Measurements from ENCODE around the gene MXD3.
"Not testable (repeated sequence)": the region's sequence is repeated elsewhere in the genome, so short reads cannot be mapped to it uniquely, and the experiment has no call there.

The MXD3 gene

DNA sequence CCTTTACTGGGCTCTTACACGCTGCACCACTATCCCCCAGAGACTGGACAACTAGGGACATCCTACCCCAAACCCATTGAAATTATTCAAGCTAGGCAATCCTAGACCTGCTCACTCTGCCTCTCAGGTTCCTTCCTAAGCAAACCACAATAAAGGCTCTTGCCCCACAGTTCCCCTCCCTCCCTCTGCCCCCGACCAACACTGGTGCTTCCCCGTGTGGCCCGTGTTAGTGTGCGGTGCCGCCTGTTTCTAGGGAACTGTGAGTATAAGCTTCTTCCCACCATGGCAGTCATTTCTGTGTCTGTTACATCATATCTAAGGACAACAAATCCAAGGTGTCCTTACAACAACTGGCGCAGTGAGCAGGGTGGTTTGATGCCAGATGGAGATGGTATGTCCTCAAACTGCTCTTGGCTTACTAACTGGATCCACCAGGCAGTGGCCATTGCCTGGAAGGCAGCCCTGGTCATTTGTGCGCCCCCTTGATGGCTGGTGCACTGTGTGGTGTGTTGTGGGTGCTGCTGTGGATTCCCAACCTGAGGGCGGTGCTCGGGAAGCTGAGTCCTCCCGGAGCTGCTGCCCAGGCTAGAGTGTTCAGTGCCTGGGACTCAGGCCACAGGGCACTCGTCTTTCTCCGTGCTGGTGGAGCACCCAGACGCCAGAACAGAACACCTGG lies 8.4 kb upstream of the MXD3 start:
- no peak for DNase-seq

DNA sequence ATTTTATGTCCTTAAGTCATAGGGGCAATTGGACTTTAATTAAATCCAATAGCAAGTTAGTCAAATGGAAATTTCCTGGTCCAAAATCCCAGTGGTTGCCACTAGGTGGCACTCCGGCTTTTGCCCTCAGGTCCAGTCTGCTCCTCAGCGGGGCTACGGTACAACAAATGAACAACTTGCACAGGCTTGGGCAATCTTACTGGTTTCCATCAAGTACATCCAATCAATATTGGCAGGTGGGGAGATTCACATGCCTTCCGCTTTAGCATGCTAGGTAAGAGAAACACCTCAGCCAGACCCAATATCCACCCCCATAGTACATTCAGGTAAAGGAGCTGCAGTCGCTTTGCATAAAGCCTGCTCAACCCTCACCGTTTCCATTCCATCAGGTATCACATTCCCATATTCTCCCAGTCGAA lies 6.3 kb upstream of the MXD3 start:
- DNase-seq: peak; percentile 76

DNA sequence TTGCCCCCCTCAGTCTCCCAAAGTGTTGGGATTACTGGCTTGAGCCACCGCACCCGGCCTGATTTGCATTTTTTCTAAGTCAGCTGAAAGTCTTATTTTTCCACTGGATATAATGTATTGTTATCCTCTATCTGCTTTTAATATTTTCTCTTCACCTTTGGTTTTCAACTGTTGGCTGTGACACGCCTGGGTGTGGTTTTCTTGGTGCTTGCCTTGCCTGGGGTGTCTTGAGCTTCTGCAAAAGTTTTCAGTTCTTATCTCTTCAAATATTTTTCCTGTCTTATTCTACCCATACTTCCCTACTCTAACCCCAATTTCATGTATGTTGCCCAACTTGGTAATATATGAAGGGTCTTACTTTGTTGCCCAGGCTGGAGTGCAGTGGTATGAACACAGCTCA lies 4.3 kb upstream of the MXD3 start:
- DNase-seq: no peak

DNA sequence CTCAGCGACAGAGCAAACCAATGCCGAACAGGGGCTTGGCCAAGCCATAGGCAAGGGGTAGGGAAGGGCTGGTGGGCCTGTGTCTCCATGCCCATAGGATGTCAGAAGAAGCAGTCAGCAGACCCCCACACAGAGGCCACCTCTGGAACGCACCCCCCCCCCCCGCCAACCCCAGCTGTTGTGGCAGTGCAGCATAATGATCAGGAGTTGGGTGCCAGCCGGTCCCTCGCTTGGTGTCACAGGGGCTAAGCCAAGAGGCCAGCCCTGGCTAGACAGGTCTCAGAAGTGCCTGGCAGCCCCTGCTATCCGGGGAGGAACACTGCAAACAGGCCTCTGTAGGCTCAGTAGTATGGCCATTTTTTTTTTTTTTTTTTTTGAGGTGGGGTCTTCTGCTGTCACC lies 3.7 kb upstream of the MXD3 start:
- no peak for DNase-seq

DNA sequence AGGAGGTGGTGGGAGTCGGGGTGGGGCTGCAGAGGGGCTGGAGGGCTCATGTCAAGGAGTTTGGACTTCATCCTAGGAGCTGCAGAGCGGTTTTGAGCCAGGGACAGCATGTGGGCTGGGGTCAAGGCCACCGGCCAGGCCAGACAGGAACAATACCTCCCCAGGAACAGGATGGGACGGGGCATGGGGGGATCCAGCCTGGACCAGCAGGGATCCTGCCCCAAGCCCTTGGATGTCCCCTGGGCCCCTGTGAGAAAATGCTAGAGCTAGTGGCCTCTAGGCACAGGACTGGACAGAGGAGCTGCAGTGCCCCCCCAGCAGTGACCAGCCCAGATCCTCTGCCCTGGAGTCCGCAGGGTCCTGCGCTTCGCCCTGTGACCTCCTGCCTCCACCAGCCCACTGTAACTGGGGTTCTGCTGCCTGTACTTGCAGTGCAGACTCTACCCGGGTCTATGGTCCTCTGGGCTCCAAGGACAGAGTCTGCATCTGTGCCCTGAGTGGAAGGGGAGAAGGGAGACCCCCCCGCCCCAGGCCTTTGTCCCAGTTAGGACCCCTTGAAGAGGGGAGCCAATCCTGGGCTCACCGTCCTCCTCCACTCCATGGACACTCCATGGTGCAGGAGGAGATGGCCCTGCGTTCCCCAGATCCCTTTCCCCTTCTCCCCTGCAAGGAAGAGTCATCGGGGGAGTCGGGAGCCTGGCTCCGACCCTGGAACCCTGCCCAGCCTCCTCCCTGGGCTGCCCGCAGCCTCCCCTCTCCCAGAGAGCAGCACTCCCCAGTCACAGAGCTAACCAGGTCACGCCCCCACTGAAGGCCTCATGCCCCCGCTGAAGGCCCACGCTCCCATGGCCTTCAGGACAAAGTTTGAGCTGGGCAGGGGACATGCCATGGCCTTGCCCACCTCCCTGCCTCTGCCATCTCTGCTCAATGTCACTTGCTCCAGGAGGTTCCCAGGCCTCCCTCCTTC lies 3.0 kb upstream of the MXD3 start:
- DNase-seq: no peak

DNA sequence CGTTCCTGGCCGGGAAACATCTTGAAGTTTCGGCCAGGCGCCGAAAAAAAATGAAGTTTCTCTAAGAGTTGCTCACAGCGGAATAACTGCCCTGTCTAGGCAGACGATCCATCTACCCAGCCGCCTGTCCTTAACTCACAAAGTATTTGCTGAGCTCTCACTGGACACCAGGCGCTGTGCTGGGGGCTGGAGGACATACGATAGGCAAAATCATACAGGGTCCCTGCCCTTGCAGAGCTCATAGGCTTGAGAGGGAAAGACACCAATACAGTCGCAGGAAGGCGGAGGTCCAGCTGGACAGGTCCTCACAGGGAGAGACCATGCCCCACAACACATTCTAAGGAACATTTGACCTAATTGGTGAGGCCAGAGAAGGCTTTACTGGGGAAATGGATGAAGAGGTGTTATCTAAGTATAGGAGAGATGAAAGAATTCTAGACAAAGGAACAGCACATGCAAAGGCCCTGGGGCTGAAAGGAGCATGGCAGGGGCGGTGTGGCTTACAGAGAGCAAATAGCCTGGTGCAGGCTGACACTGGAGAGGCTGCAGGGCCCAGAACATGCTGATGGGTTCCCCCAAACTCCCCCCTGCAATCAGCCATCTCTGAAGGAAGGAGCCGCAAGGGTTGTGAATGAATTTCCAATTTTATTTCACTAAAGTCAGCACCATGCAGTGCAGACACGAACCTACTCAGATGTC lies 2.0 kb upstream of the MXD3 start:
- DNase-seq: no peak

DNA sequence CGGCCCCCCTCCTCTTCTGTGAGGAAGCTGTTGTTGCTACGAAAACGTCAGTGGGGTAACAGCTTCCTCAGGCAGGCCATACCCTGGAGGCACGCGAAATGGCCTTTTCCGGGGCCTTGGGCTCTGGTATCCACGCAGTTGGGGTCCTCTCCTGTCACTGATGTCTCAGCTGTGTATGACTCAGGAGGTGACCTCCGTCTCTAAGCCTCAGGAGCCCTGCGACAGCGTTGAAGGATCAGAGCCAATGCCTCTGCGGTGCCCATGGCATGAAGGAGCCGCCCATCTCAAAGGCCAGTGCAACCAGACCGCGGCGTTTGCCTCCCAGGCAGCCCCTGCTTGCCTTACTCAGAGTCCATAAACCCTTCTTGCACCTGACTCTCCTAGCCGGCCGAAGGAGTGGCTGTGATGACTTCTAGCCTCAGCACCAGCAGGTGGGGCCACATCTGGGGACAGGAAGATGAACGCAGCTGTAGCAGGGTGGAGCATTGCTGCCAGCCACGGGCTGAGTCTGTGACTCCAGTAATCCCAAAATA lies 1.0 kb upstream of the MXD3 start:
- DNase-seq: peak; percentile 66

DNA sequence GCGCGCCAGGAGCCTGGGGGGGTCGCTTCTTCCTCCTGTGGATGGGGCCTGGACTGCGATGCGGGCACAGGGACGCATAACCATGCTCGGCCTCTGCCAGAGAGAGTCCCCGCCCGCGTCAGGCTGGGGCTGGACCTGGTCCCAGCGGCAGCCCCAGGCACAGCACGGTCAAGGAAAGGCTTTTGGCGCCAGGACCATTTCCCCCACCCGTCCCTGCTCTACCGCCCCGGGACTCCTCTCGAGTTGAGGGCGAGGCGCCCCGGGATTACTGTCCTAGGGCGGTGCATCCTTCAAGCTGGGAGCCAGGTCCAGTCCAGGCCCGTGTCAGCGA lies 341 bp downstream of the MXD3 start:
- no peak for DNase-seq

DNA sequence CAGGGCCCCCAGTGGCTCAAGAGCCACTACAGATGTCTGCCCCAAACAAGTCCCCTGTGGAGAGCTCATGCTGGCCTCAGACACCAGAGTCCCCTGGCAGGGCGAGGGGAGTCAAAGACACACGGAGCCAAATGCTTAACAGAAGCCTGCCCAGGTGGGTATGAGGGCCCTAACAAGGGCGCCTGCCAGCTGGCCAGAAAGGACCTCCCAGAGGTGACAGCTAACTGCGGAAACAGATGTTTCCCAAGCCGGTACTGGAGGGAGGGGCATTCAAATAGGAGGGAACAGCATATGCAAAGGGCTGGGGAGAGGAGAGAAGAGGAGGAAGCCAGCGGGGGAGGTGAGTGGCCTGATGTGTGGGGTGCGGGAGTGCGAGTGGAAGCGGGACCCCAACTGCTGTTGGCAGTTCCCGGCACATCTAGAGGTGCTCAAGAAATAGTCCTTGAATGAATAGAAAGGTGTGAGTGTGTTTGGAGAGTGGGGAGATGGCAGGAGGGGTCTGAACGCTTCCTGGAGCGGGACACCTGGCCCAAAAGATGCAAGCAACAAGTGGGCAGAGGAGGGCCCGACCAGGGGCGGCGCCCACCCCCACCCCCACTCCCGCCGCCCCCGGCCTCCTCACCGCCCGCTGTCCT lies 824 bp downstream of the MXD3 start:
- peak; percentile 79 for DNase-seq

DNA sequence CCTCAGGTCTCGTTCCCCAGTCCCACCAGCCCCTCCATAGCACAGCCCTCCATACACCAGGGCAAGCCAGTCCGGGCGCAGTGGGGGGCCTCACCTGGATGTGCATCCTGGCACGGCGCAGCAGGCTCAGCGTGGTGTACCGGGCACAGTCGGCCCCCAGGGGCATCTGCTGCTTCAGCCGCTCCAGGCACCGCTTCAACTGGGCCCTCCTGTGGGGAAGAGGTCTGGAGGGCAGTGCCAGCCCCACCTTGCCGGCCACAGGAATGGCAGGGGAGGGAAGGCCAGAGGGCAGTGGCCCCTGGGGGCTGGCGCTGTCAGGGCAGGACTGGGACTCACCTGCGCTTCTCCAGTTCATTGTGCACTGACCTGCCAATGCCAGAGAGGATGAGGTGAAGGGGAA lies 1.4 kb downstream of the MXD3 start:
- DNase-seq: no peak

DNA sequence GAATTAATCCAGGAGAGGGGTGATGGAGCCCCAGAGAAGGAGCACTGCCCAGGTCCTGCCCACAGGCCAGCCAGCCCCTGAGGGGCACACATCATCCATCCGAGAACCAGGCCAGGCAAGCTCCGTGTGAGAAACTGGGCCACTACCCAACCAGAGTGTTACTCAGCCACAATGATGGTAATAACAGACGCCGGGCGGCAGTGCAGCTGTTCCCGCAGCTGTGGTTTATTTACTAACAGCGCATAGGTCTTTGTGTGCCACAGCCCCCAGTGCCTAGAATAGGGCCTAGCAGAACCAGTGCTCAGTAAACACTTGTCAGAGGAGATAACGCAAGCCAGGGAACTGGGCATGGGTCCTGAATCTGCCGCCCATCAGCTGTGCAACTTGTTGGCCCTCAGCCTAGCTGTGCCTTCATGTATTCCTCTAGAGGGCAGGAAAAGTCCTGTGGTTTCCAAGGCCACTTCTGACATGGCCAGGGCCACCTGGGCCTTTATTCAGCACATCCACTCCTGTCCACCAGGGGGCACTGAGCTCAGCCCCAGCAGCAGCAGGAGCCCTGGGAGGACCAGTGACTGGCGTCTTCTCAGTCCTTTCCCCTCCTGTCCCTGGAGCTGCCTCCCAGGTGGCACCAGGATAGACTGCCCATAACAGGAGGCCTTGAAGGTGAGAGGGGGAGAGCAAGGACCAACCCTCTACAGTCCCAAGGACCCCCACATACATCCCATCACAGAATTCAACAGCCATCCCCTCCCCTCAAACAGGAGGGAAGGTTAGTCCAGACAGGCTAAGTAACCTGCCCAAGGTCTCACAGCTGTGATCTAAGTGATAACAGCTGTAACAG lies 2.1 kb downstream of the MXD3 start:
- DNase-seq: peak; percentile 80

DNA sequence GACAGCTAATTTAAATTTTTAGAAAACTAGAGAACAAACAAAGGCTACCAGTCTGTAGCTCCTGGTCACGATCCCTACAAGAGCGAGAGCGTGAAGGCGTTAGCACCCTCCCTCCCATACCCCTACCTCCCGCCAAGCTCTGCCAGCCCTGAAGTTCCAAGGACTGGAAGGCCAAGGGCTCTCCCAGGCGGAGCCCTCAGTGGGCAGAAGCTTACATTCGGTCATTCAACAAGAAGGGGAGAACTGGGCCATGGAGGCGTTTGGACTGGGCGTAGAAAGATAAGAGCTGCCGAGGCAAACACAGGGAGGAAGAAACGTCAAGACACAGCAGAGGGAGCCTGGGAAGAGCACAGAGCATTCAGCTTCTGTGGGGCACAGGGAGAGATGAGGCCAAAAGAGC lies 3.0 kb downstream of the MXD3 start:
- DNase-seq: no peak

DNA sequence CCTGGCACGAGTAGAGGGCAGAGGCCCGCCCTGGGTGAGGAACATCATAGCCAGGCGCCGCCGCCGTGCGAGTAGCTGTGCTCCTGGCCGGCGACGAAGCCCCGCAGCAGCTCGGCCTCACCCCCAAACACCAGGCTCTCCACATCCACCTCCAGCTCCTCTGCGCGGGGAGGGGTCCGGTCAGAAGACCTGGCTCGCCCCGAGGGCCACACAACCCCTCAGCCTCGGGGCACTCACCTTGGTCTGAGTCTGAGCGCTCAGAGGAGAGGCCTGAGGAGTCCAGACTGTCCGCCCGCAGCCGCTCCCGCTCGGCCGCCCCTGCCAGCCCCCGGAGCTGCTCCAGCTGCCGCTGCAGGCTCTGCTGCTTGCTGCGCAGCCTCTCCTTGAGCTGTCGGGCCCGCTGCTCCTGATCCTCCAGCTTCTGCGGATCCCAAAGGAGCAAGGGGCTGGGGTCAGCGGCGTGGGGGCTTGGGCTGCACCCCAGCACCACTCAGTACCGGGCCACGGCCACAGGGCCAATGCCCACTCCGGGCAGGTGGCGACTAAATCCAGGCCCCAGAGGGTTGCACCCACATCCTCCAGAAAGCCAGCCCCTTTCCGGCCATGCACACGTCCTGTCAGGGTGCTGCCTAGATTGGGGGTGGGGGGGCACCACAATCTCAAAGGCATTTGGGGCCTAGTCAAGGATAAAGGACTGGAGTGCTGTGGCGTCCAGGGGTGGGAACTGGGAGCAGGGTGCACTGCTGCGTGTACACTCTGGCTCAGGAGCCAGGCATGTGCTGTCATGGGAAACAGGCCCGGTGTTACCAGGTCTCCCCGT lies 3.9 kb downstream of the MXD3 start:
- DNase-seq: no peak

DNA sequence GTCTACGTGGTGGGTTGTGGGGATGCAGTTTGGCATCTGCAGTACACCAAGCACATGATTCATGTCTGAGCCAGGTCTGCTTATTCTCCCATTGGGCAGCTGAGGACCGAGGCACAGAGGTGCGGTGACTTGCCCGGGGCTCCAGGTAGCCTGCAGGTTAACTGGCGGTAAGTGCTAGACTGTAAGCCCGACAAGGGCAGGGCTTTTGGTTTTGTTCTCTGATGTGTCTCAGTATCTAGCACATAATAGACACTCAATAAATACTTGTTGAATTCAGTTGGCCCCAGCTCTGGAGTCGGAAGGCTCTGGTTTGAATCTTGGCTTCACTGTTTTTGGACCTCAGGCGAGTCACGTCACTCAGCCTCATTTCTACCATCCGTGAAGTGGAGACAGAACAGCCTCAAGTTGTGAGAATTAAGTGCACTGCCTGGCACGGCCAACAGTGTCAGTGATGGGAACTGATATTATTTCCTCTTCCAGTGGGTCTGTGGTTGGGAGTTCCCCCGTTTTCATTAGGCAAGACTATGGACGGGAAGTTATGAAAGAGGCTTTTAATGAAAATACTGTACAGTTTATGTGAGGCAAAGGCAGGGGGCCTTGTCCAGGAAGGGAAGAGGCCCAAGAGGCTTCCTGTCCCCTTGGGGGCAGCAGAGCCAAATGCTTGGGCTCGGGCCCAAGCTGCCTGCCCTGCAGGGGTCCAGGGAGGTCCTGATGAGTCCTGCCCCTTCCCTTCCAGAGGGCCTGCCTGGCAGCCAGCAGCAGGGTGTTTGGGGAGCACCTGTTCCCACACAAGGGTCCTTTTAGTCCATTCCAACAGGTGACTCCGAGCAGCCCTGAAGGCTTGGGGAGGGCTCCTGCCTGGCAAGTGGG lies 4.8 kb downstream of the MXD3 start:
- DNase-seq: no peak

DNA sequence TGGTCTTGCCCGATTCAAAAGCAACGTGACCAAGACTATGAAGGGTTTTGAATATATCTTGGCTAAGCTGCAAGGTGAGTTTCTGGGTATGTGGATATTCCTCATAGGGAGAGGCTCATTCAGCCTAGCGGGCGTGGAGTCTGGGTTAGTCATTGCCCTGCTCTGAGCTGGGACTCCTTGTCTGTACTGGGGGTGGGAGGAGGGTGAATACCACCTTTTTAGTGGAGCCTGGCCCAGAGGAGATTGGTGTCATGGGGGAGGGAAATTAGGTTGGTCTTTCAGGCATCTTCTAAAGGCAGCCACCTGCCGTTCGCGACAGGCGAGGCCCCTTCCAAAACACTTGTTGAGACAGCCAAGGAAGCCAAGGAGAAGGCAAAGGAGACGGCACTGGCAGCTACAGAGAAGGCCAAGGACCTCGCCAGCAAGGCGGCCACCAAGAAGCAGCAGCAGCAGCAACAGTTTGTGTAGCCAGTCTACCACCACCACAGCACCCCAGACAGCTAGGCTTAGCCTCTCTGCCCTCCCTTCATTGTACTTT lies 5.5 kb downstream of the MXD3 start:
- DNase-seq: not testable (repeated sequence)

DNA sequence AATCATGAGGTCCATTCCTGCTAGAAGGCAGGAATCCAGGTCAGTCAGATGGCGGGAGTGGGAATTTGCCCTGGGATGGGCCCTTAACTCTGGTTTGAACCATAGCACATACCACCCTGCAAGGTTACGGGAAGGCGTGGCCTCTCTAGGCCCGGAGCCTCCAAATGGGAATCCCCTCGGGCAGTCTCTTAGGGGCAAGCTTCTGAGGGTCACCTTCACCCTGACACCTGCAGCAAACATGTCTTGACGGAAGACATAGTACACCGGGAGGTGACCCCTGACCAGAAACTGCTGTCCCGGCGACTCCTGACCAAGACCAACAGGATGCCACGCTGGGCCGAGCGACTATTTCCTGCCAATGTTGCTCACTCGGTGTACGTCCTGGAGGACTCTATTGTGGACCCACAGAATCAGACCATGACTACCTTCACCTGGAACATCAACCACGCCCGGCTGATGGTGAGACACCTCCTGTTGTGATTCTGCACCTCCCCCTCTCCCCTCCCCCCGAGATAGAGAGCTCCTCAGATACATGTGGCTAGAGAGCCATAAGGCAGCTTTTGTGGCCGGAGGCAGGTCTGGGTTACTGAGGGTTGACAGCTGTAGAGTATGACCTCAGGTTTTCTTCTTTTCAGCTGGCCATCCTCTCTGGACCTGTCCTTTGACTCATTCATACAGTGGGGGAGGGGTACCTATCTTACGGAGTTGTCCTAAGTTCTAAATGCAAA lies 7.1 kb downstream of the MXD3 start:
- DNase-seq: peak; percentile 15

DNA sequence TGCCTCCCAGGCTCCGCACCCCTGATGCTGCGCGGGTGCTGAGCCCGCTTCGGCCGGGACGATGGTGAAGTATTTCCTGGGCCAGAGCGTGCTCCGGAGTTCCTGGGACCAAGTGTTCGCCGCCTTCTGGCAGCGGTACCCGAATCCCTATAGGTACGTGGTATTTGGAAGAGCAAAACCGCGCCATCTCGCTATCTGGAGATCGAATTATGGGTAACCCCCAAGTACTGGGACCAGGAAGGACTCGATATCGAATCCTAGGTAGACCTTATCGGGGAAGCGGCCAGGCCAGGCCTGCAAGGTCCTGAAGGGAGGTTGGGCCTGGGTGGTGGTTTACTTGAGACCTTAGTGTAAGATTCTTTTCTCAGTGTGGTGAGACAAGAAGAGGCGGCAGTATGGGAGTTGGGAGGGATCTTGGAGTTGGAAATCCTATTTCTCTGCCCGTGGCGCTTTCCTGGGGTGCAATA lies 7.7 kb downstream of the MXD3 start:
- no peak for DNase-seq

DNA sequence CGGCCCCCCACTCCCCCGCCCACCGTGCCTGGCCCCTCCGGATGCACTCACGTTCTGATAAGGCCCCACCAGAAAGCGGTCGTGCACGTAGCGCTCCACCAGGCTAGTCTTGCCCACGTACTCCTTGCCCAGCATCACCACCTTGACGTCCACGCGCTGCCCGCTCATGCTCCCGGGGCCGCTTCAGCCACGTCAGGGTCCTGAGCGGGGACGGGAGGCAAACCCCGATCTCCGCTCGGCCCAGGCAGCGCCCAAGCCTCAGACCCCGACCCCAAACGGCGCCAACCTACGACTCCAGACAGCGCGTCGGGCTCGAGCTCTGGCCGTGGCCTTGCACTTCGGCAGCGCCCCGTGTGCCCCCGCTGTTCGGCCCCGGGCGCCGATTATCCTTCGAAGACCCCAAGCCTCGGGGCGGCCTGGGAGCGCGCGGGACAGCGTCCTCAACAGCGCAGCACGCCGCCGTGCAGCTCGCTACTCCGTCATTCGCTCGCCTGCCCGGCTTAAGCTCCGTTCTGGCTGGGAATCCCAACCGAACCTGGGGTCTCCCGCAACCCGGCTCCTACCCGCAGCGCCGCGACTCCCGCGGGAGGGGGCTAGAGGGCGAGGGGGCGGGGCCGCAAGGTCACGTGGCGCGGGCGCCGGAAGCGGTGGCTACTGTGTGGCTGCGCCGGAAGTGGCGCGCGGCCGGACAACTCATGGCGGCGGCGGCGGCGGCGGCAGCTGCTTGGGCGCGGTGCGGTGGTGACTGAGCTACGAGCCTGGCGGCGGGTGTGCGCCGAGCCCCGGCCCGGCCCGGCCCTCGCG lies 8.4 kb downstream of the MXD3 start, which contains the start of the genes PRELID1 and RAB24:
Gene PRELID1, plus strand, starts transcription at position 679 of the 804 bp plus-strand sequence. CDS start 187 bp downstream, outside the sequence.
Gene RAB24, minus strand, starts transcription at position 599 of the 804 bp plus-strand sequence. Its CDS starts 431 bp downstream, at position 168.
- DNase-seq: peak; percentile 88
